ENCODE measurements around the gene PHF11.
A peak's percentile ranks its signal among the peaks of the same experiment; 100 is the strongest.

Gene PHF11

DNA sequence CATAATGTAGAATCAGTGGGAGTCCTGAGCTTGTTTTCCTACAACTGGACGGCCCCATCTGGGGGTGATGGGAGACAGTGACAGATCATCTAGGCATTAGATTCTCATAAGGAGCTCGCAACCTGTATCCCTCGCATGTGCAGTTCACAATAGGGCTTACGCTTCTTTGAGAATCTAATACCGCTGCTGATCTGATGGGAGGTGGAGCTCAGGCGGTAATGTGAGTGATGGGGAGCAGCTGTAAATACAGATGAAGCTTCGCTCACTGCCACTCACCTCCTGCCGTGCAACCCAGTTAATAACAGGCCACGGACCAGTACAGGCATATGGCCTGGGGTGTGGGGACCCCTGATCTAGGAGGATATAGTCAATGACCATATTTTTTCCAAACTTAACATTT lies 50.8 kb downstream of the PHF11 start:
- CTCF ChIA-PET = no interaction called here

DNA sequence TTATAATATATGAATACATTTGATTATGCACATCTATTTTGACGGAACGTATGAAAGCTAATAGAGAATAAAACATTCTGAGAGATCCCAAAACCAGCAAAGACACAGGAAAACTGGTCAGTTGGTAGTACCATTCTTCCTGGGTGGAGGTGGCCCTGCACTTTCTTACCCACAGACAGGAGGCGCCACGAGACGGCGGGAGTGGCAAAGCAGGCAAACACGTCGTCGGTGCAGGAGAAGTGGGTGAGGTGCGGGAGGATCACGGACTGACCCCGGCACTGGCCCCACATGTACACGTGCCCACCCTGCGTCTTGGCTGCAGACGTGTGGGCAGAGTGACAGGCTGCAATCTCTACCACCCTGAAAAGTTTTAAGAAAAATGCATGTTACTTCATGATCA lies 53.5 kb downstream of the PHF11 start:
- POLR2A ChIA-PET (ENCODE audit: low non-redundant PET) = no interaction called here
- TF ChIP-seq, protein P1, sequence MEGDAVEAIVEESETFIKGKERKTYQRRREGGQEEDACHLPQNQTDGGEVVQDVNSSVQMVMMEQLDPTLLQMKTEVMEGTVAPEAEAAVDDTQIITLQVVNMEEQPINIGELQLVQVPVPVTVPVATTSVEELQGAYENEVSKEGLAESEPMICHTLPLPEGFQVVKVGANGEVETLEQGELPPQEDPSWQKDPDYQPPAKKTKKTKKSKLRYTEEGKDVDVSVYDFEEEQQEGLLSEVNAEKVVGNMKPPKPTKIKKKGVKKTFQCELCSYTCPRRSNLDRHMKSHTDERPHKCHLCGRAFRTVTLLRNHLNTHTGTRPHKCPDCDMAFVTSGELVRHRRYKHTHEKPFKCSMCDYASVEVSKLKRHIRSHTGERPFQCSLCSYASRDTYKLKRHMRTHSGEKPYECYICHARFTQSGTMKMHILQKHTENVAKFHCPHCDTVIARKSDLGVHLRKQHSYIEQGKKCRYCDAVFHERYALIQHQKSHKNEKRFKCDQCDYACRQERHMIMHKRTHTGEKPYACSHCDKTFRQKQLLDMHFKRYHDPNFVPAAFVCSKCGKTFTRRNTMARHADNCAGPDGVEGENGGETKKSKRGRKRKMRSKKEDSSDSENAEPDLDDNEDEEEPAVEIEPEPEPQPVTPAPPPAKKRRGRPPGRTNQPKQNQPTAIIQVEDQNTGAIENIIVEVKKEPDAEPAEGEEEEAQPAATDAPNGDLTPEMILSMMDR (conservative IDR thresholded peaks at IDR 0.05; ENCODE audit: low read depth) = 0 out of 2 replicates have a peak, but pooled peaks have one; percentile 5
- CTCF ChIA-PET = interaction anchor here (1.0 kb wide), 1 partner anchor 23 kb away, joined by 3 read pairs; no protein-coding TSS in a partner anchor
- H3K27ac ChIP-seq = no peak overlapping the region
- DNase-seq (ENCODE audit: low spot score) = no peak

More for the DNA sequence above, 50.8 kb downstream of the PHF11 start:
- POLR2A ChIA-PET (ENCODE audit: low non-redundant PET) = no interaction called here
- no peak for DNase-seq (ENCODE audit: low spot score)
- H3K27ac ChIP-seq = no peak overlapping the region
- TF ChIP-seq, protein P1 (conservative IDR thresholded peaks at IDR 0.05; ENCODE audit: low read depth) = no peak

DNA sequence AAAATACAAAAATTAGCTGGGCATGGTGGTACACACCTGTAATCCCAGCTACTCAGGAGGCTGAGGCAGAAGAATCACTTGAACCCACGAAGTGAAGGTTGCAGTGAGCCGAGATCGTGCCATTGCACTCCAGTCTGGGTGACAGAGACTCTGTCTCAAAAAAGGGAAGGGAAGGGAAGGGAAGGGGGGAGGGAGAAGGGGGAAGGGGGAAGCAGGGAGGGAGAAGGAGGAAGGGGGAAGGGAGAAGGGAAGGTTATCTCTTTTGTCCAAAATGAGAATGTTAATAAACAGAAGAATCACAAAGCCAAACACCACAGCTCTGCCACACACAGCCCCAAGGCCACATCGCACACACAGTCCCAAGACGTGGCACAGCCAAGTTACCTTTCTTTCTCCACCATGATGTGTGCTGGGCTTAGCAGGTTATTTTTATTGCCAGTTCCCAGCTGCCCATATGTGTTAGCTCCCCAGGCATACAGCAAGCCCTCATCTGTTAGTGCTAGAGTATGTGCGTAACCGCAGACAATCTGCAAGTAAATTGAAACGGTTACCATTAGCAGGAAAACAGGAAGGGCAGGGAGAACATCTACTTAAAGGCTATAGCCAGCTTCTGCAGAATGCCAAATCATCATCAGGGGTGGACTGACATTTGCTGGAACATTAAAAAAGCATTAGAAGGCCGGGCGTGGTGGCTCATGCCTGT lies 55.3 kb downstream of the PHF11 start:
- POLR2A ChIA-PET (ENCODE audit: low non-redundant PET) = no interaction called here
- no peak overlapping the region for H3K27ac ChIP-seq

DNA sequence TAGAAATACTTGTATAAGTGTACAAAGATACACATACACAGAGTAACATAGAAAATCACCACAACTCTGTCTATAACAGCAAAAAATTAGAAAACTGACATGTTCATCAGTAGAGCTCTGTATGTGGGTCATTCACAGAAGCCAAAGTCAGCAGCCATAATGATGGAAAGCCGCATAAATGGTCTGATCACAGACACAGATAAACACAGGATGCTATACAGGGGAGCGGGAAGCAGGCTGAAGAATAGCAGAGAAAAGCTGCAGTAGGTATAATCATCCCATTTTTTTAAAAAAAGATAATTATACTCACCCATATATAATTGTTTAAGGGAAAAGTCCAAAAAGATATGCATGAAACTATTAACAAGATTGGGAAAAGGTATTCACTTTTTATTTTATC lies 58.1 kb downstream of the PHF11 start:
- TF ChIP-seq, protein P1 (conservative IDR thresholded peaks at IDR 0.05; ENCODE audit: low read depth) = no peak
- ChIA-PET POLR2A (ENCODE audit: low non-redundant PET) (no interaction called here), CTCF (no interaction called here)
- H3K27ac ChIP-seq = no peak overlapping the region
- DNase-seq (ENCODE audit: low spot score) = no peak

More for the DNA sequence above, 55.3 kb downstream of the PHF11 start:
- no peak for DNase-seq (ENCODE audit: low spot score)
- CTCF ChIA-PET = interaction anchor here (0.7 kb wide), 1 partner anchor 58 kb away, joined by 8 read pairs; no protein-coding TSS in a partner anchor
- TF ChIP-seq, protein P1 (conservative IDR thresholded peaks at IDR 0.05; ENCODE audit: low read depth) = no peak

DNA sequence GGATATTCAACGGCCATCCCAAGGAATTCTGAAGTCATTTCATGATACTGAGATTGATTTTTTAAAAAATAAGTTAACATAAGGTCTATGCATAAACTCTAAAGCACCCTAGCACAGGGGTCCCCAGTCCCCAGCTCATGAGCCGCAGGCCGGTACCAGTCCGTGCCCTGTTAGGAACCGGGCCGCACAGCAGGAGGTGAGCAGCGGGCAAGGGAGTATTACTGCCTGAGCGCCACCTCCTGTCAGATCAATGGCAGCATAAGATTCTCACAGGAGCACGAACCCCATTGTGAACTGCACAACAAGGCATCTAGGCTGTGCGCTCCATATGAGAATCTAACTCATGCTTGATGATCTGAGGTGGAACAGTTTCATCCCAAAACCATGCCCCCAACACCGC lies 58.6 kb downstream of the PHF11 start:
- CTCF ChIA-PET = no interaction called here
- DNase-seq (ENCODE audit: low spot score) = no peak
- POLR2A ChIA-PET (ENCODE audit: low non-redundant PET) = no interaction called here
- TF ChIP-seq, protein P1 (conservative IDR thresholded peaks at IDR 0.05; ENCODE audit: low read depth) = no peak
- no peak overlapping the region for H3K27ac ChIP-seq

DNA sequence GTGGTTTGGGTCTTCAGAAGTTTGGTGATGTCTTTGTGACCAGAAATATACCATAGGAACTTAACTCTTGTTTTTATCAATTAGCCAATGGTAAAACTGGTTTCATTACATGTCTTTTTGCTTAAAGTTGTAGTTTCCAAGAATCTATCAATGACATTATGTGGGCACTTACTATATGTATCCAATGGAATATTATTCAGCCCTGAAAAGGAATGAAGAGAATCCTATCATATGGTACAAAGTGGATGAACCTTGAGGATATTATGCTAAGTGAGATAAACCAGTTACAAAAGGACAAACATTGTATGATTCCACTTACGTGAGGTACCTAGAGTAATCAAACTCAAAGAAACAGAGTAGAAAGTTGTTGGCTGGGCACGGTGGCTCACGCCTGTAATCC lies 63.3 kb downstream of the PHF11 start:
- no peak for DNase-seq (ENCODE audit: low spot score)
- TF ChIP-seq, protein P1 (conservative IDR thresholded peaks at IDR 0.05; ENCODE audit: low read depth) = no peak
- ChIA-PET POLR2A (ENCODE audit: low non-redundant PET) (no interaction called here), CTCF (no interaction called here)
- H3K27ac ChIP-seq = no peak overlapping the region
